ENCODE measurements around the gene DDX17. TPM values are rescaled to one million over a fixed set of nuclear protein-coding genes. Genes with fewer than 3 reads are reported as not detected.

DDX17 gene
- total RNA-seq, 1 donor from 2014 or later, result 434 TPM

- intact Hi-C loops (cut with micrococcal nuclease), result no loop called here
Measured at GRCh38 chr22:38450234-38450797, 55.8 kb downstream of the DDX17 start.

DNA sequence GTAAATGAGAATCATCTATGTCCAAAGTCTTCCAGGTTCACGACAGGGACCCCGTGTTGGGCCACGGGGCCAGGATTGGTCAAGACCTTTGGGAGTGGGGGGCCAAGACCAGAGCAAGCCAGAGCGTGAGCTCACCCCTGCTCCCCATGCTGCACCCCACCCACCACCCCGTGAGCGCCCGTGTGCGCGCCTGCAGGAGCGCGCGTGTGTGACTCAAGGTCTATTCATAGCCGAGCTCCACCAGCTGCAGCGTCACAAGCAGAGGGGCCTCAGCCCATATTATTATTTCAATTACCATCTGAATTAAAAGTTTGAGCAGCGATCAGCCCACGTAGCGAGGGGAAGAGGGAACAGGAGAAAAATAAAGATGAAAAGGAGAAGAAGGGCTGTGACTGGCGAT, 56.3 kb downstream of the DDX17 start:
- intact Hi-C loops (cut with micrococcal nuclease), result no loop called here

GRCh38 chr22:38448945-38449745, 57.0 kb downstream of the DDX17 start:
- intact Hi-C loops (cut with micrococcal nuclease), result no loop called here

- intact Hi-C loops (cut with micrococcal nuclease), result no loop called here
Measured at GRCh38 chr22:38446018-38446601, 60.0 kb downstream of the DDX17 start.

DNA sequence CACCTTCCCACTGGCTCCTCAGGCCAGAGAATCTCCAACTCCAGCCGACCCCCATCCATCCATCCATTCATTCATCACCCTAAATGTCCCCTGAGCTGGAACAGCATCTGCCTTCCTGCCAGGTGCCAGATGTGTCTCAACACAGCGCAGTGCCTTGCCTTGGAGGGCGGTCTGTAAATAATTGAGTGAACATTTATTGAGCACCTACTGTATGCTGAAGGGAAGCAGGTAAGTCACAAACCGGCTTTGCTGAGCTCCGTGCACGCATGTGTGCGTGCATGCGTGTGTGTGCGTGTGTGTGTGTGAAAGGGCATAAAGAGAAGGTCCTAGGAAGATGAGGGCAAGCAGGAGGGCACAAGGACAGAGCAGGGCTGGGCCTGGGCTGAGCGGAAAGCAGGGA, 61.3 kb downstream of the DDX17 start:
- intact Hi-C loops (cut with micrococcal nuclease), result no loop called here

- intact Hi-C loops (cut with micrococcal nuclease), result no loop called here
Measured at GRCh38 chr22:38443628-38444521, 62.2 kb downstream of the DDX17 start.

- intact Hi-C loops (cut with micrococcal nuclease), result no loop called here
Measured at GRCh38 chr22:38442967-38443627, 63.0 kb downstream of the DDX17 start.

GRCh38 chr22:38441620-38442287, 64.4 kb downstream of the DDX17 start:
- intact Hi-C loops (cut with micrococcal nuclease), result no loop called here

- intact Hi-C loops (cut with micrococcal nuclease), result no loop called here
Measured at GRCh38 chr22:38440747-38441350, 65.3 kb downstream of the DDX17 start.

GRCh38 chr22:38437416-38437815, 68.7 kb downstream of the DDX17 start:
- intact Hi-C loops (cut with micrococcal nuclease), result no loop called here

GRCh38 chr22:38436629-38437395, 69.3 kb downstream of the DDX17 start:
- intact Hi-C loops (cut with micrococcal nuclease), result no loop called here

GRCh38 chr22:38435965-38436364, 70.1 kb downstream of the DDX17 start:
- intact Hi-C loops (cut with micrococcal nuclease), result no loop called here

GRCh38 chr22:38435010-38435409, 71.1 kb downstream of the DDX17 start:
- intact Hi-C loops (cut with micrococcal nuclease), result no loop called here

DNA sequence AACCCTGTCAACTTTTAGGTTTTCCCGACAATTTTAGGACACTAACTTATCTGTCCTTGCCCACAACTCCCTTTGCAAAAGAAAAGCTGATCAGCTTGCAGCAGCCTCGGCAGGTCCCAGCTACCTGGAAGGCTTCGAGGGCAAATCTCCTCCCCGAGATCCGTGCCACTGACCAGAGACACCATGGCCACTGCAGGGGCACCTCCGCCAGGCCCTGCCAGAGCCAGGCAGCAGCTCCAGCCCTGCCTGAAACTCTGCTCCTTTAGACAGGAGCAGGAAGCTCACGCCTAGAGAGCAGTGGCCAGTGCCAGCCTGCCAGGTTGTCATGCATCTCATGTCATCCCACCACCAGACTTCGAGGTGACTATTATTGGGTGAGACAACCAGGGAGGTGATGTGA, 72.2 kb downstream of the DDX17 start:
- intact Hi-C loops (cut with micrococcal nuclease), result no loop called here

Other genes with a start within 250 kb of the DDX17 start
- 35.1 and 42.3 TPM in 2 replicates for gene TMEM184B, start 233.3 kb downstream of the DDX17 start, total RNA-seq
- gene CSNK1E, start 188.9 kb downstream of the DDX17 start, total RNA-seq, result 94.6 and 94.7 TPM in 2 replicates
- gene KCNJ4, start 51.1 kb downstream of the DDX17 start, total RNA-seq, result not detected in 2 replicates
- gene KDELR3, start 38.2 kb downstream of the DDX17 start, total RNA-seq, result 1.3 and 1.6 TPM in 2 replicates
- 12.5 and 13.0 TPM in 2 replicates for gene DMC1, start 63.9 kb upstream of the DDX17 start, total RNA-seq
- gene FAM227A, start 150.1 kb upstream of the DDX17 start, total RNA-seq, result 0.11 TPM in 1 of 2 replicates, not detected in the other
- 10.2 and 11.8 TPM in 2 replicates for gene CBY1, start 150.3 kb upstream of the DDX17 start, total RNA-seq
- gene TOMM22, start 175.6 kb upstream of the DDX17 start, total RNA-seq, result 101 and 113 TPM in 2 replicates
- 68.6 and 71.7 TPM in 2 replicates for gene JOSD1, start 194.6 kb upstream of the DDX17 start, total RNA-seq
- 74.4 and 78.8 TPM in 2 replicates for gene GTPBP1, start 199.6 kb upstream of the DDX17 start, total RNA-seq
- gene SUN2, start 249.7 kb upstream of the DDX17 start, total RNA-seq, result 472 and 473 TPM in 2 replicates